ENCODE measurements around the gene ARID4B.
"Not testable (repeated sequence)": the region's sequence is repeated elsewhere in the genome, so short reads cannot be mapped to it uniquely, and the experiment has no call there.

ARID4B gene

GRCh38 chr1:235160383-235160956, 167.5 kb downstream of the ARID4B start:
- DNase-seq (ENCODE audit: low spot score) = no peak

- DNase-seq (ENCODE audit: low spot score) = not testable (repeated sequence)
Observed at GRCh38 chr1:235159930-235160329, 168.0 kb downstream of the ARID4B start.

- not testable (repeated sequence) for DNase-seq (ENCODE audit: low spot score)
Observed at GRCh38 chr1:235159284-235159683, 168.7 kb downstream of the ARID4B start.

GRCh38 chr1:235158680-235159079, 169.3 kb downstream of the ARID4B start:
- DNase-seq (ENCODE audit: low spot score) = no peak

GRCh38 chr1:235157150-235157549, 170.8 kb downstream of the ARID4B start:
- DNase-seq (ENCODE audit: low spot score) = no peak

- DNase-seq (ENCODE audit: low spot score) = no peak
Observed at GRCh38 chr1:235156740-235157139, 171.2 kb downstream of the ARID4B start.

- no peak for DNase-seq (ENCODE audit: low spot score)
Observed at GRCh38 chr1:235156265-235156664, 171.7 kb downstream of the ARID4B start.

- no peak for DNase-seq (ENCODE audit: low spot score)
Observed at GRCh38 chr1:235152235-235152634, 175.7 kb downstream of the ARID4B start.

GRCh38 chr1:235151033-235151432, 176.9 kb downstream of the ARID4B start:
- no peak for DNase-seq (ENCODE audit: low spot score)

- DNase-seq (ENCODE audit: low spot score) = no peak
Observed at GRCh38 chr1:235149824-235150223, 178.2 kb downstream of the ARID4B start.

- no peak for DNase-seq (ENCODE audit: low spot score)
Observed at GRCh38 chr1:235147269-235147668, 180.7 kb downstream of the ARID4B start.

GRCh38 chr1:235145639-235146038, 182.3 kb downstream of the ARID4B start:
- no peak for DNase-seq (ENCODE audit: low spot score)

- DNase-seq (ENCODE audit: low spot score) = no peak
Observed at GRCh38 chr1:235142991-235143390, 185.0 kb downstream of the ARID4B start.

GRCh38 chr1:235139315-235139714, 188.7 kb downstream of the ARID4B start:
- DNase-seq (ENCODE audit: low spot score) = no peak

GRCh38 chr1:235138821-235139220, 189.2 kb downstream of the ARID4B start:
- DNase-seq (ENCODE audit: low spot score) = no peak

- DNase-seq (ENCODE audit: low spot score) = no peak
Observed at GRCh38 chr1:235136111-235136510, 191.9 kb downstream of the ARID4B start.

- no peak for DNase-seq (ENCODE audit: low spot score)
Observed at GRCh38 chr1:235134171-235134570, 193.8 kb downstream of the ARID4B start.

GRCh38 chr1:235133086-235133485, 194.9 kb downstream of the ARID4B start:
- DNase-seq (ENCODE audit: low spot score) = no peak

- DNase-seq (ENCODE audit: low spot score) = no peak
Observed at GRCh38 chr1:235131961-235132360, 196.0 kb downstream of the ARID4B start.

- no peak for DNase-seq (ENCODE audit: low spot score)
Observed at GRCh38 chr1:235130766-235131270, 197.2 kb downstream of the ARID4B start.

- no peak for DNase-seq (ENCODE audit: low spot score)
Observed at GRCh38 chr1:235129774-235130570, 198.0 kb downstream of the ARID4B start.

- DNase-seq (ENCODE audit: low spot score) = peak; percentile 99
Observed at GRCh38 chr1:235128456-235129328, 199.3 kb downstream of the ARID4B start, which contains the start of gene TOMM20. TOMM20 (minus strand) TSS chr1:235128837; CDS start chr1:235128715, 122 bp downstream.

Measured in GM03348 (cell line).